Upper lobe of left lung (tissue), 4 donors: ENCODE results near the gene CACNG8.
"Not testable (repeated sequence)": the region's sequence is repeated elsewhere in the genome, so short reads cannot be mapped to it uniquely, and the experiment has no call there.

Experiments used
- EP300 ChIP-seq, 4 donors: sonication (generic); formaldehyde crosslinking; IDR thresholded peaks; one replicate each; pipeline ENCODE4 v1.5.1; 2017; ENCODE audit warnings: antibody characterized with exemption in 4 of 4, control low read depth in 2 of 4
- POLR2A ChIP-seq, 4 donors: fragments of 450-650 bp; IDR thresholded peaks; one replicate each; pipeline ENCODE4 v1.5.1; 2016 to 2017; ENCODE audit warnings: antibody characterized with exemption in 4 of 4, mild to moderate bottlenecking in 2 of 4
- POLR2AphosphoS5 ChIP-seq, 2 donors: sonication (generic); formaldehyde crosslinking; IDR thresholded peaks; one replicate each; pipeline ENCODE4 v1.5.1; 2017; ENCODE audit warnings: antibody characterized with exemption in 2 of 2
- TF ChIP-seq, protein P1 (sequence below), 6 experiments: fragments of 450-650 bp in 4 of 6; fragments of 200-600 bp in 2 of 6; sonication (generic) in 2 of 6; IDR thresholded peaks; one replicate each; pipeline ENCODE4 v1.5.1; 2016 to 2019; ENCODE audit warnings: antibody characterized with exemption in 6 of 6

DNA sequence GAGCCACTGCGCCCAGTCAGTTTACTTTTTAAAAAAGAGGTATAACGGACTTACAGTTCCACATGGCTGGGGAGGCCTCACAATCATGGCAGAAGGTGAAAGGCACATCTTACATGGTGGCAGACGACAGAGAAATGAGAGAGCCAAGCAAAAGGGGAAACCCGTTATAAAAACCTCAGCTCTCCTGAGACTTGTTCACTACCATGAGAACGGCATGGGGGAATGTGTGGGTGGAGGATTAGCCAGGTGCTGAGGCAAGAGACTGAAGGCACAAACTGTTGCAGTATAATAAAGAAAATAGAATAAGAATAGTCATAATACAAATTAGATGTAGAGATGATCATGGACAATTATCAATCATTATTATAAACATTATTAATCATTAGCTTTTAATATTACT is 73.8 kb downstream of the CACNG8 start:
- TF ChIP-seq, protein P1, sequence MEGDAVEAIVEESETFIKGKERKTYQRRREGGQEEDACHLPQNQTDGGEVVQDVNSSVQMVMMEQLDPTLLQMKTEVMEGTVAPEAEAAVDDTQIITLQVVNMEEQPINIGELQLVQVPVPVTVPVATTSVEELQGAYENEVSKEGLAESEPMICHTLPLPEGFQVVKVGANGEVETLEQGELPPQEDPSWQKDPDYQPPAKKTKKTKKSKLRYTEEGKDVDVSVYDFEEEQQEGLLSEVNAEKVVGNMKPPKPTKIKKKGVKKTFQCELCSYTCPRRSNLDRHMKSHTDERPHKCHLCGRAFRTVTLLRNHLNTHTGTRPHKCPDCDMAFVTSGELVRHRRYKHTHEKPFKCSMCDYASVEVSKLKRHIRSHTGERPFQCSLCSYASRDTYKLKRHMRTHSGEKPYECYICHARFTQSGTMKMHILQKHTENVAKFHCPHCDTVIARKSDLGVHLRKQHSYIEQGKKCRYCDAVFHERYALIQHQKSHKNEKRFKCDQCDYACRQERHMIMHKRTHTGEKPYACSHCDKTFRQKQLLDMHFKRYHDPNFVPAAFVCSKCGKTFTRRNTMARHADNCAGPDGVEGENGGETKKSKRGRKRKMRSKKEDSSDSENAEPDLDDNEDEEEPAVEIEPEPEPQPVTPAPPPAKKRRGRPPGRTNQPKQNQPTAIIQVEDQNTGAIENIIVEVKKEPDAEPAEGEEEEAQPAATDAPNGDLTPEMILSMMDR (IDR thresholded peaks at IDR 0.05), result not testable (repeated sequence)
- not testable (repeated sequence) for TF ChIP-seq EP300, POLR2A, POLR2AphosphoS5 (IDR thresholded peaks at IDR 0.05)
